Parathyroid adenoma (tissue), 2 donors: ENCODE measurements around the gene TBCD.
"Not testable (repeated sequence)": the region's sequence is repeated elsewhere in the genome, so short reads cannot be mapped to it uniquely, and the experiment has no call there.

ENCODE experiments used
- H2AFZ ChIP-seq: fragments of 300-600 bp; sonication (generic); one replicate; pipeline ENCODE4 v1.7.0; 2017; ENCODE audit warnings: antibody characterized with exemption, mild to moderate bottlenecking
- H3K27ac ChIP-seq: fragments of 300-600 bp; sonication (generic); one replicate; pipeline ENCODE4 v1.7.0; 2017
- H3K27me3 ChIP-seq: fragments of 300-600 bp; sonication (generic); one replicate; pipeline ENCODE4 v1.7.0; 2017; ENCODE audit warnings: low read length; ENCODE audit not compliant: control insufficient read depth, insufficient read depth
- H3K36me3 ChIP-seq: fragments of 300-600 bp; sonication (generic); one replicate; pipeline ENCODE4 v1.7.0; 2017; ENCODE audit warnings: low read length; ENCODE audit not compliant: control insufficient read depth, insufficient read depth
- H3K4me1 ChIP-seq: fragments of 300-600 bp; sonication (generic); one replicate; pipeline ENCODE4 v1.7.0; 2017; ENCODE audit warnings: control low read depth
- H3K4me2 ChIP-seq: fragments of 300-600 bp; sonication (generic); one replicate; pipeline ENCODE4 v1.7.0; 2017; ENCODE audit warnings: low read length
- H3K4me3 ChIP-seq: fragments of 300-600 bp; sonication (generic); one replicate; pipeline ENCODE4 v1.7.0; 2017; ENCODE audit warnings: low read depth, low read length
- H3K79me2 ChIP-seq: fragments of 300-600 bp; sonication (generic); one replicate; pipeline ENCODE4 v1.7.0; 2017; ENCODE audit warnings: control low read depth
- H3K9ac ChIP-seq: fragments of 300-600 bp; sonication (generic); one replicate; pipeline ENCODE4 v1.7.0; 2017; ENCODE audit warnings: mild to moderate bottlenecking
- H3K9me3 ChIP-seq: fragments of 300-600 bp; sonication (generic); one replicate; pipeline ENCODE4 v1.7.0; 2017; ENCODE audit warnings: low read length; ENCODE audit not compliant: control insufficient read depth
- TF ChIP-seq, protein P1 (sequence below): fragments of 300-600 bp; sonication (generic); IDR thresholded peaks from one replicate; pipeline ENCODE4 v1.7.0; 2017; ENCODE audit warnings: antibody characterized with exemption, mild to moderate bottlenecking
- donor health status: primary hyperparathyroidism.

The TBCD gene

DNA sequence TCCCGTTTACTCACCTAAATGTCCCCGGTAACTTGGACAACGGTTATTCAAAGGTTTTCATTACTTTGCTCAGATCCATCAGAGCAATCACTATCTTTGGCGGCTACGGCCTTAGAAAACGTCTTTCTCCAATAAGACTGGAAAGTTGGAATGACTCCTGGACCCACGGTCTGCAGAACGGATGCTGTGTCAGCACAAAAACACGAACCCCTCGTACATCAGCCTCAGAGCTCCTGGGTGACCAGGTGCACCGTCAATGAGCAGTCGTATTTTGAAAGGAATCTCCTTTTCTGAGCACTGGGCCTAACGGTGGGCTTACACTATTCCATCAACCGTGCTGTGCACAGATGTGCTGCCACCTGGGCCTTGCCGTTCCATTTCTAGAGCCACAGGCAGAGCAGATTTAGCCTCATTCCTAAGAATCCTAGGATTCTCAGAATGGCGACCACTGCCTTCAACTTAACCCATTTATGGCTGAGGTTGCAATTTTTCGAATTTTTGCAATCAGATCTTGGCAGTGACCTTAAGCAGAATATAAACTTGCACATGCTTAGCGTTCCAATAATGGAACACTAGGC lies 198.7 kb downstream of the TBCD start:
- no peak overlapping the region for H3K27ac ChIP-seq
- H3K4me2 ChIP-seq = no peak overlapping the region
- H3K79me2 ChIP-seq = no peaks in the 10 kb centered on the region
- TF ChIP-seq, protein P1, sequence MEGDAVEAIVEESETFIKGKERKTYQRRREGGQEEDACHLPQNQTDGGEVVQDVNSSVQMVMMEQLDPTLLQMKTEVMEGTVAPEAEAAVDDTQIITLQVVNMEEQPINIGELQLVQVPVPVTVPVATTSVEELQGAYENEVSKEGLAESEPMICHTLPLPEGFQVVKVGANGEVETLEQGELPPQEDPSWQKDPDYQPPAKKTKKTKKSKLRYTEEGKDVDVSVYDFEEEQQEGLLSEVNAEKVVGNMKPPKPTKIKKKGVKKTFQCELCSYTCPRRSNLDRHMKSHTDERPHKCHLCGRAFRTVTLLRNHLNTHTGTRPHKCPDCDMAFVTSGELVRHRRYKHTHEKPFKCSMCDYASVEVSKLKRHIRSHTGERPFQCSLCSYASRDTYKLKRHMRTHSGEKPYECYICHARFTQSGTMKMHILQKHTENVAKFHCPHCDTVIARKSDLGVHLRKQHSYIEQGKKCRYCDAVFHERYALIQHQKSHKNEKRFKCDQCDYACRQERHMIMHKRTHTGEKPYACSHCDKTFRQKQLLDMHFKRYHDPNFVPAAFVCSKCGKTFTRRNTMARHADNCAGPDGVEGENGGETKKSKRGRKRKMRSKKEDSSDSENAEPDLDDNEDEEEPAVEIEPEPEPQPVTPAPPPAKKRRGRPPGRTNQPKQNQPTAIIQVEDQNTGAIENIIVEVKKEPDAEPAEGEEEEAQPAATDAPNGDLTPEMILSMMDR = no peak
- H3K9ac ChIP-seq = no peak overlapping the region
- no peaks in the 10 kb centered on the region for H3K9me3 ChIP-seq
- H3K27me3 ChIP-seq = no peaks in the 10 kb centered on the region
- no peaks in the 10 kb centered on the region for H3K4me1 ChIP-seq
- no peaks in the 10 kb centered on the region for H3K36me3 ChIP-seq
- H2AFZ ChIP-seq = no peak overlapping the region
- H3K4me3 ChIP-seq = no peak overlapping the region

- H3K9ac ChIP-seq = no peak overlapping the region
- H3K4me1 ChIP-seq = no peaks in the 10 kb centered on the region
- no peaks in the 10 kb centered on the region for H3K9me3 ChIP-seq
- H3K27ac ChIP-seq = no peak overlapping the region
- H3K27me3 ChIP-seq = no peaks in the 10 kb centered on the region
- H3K79me2 ChIP-seq = no peaks in the 10 kb centered on the region
- no peak overlapping the region for H3K4me2 ChIP-seq
- no peaks in the 10 kb centered on the region for H3K36me3 ChIP-seq
- no peak overlapping the region for H2AFZ ChIP-seq
- TF ChIP-seq, protein P1 = no peak
- no peak overlapping the region for H3K4me3 ChIP-seq
These were observed 200.2 kb downstream of the TBCD start for GRCh38 chr17:82952019-82952418.

GRCh38 chr17:82955106-82955505 lies 203.2 kb downstream of the TBCD start:
- H3K79me2 ChIP-seq, H3K27me3 ChIP-seq, H2AFZ ChIP-seq, H3K4me2 ChIP-seq, H3K9ac ChIP-seq, H3K27ac ChIP-seq, H3K4me3 ChIP-seq, H3K4me1 ChIP-seq, H3K9me3 ChIP-seq, H3K36me3 ChIP-seq: not testable (repeated sequence)

- not testable (repeated sequence) for H3K27ac ChIP-seq, H3K36me3 ChIP-seq, H3K4me3 ChIP-seq, H3K27me3 ChIP-seq, H3K4me1 ChIP-seq, H3K79me2 ChIP-seq, H3K4me2 ChIP-seq, H2AFZ ChIP-seq, H3K9ac ChIP-seq, H3K9me3 ChIP-seq
These were observed 203.8 kb downstream of the TBCD start for GRCh38 chr17:82955627-82956026.

DNA sequence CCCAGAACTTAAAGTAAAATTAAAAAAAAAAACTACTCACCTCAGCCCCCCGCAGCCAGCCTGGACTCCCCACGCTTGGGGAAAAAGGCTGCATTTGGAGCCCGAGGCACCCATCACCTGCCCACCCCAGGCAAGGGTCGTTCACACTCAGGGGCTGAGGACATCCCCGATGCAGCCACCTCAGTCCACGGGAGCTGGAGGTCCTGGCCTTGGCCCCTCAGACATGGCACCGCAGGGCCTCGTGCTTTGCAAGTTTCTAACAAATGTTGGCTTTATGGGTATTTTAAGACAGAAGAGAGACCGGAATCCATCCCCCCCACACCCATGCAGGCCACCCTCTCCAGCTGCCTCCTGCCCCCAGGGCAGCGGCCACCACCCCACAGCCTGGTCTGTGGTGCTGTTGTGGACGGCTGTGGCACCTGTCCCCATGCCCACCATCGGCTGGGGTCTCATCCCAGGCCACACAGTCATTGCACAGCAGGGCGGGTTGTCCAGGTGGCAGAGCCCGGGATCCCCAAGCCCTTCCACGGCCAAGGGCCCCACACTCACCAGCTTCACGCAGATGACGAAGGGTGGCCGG lies 204.4 kb downstream of the TBCD start:
- Histone ChIP-seq H3K4me1 (no peaks in the 10 kb centered on the region), H3K27me3 (no peaks in the 10 kb centered on the region)

More for the DNA sequence above, 204.4 kb downstream of the TBCD start:
- no peaks in the 10 kb centered on the region for H3K36me3 ChIP-seq
- H2AFZ ChIP-seq = no peak overlapping the region
- TF ChIP-seq, protein P1 = no peak
- H3K9me3 ChIP-seq = no peaks in the 10 kb centered on the region
- no peak overlapping the region for H3K4me3 ChIP-seq
- no peak overlapping the region for H3K4me2 ChIP-seq
- H3K79me2 ChIP-seq = no peaks in the 10 kb centered on the region
- no peak overlapping the region for H3K27ac ChIP-seq
- H3K9ac ChIP-seq = no peak overlapping the region
